Loucy (cell line): ENCODE measurements around the gene CDYL2.

Source experiments
- EZH2phosphoT487 ChIP-seq: fragments of 200-600 bp; IDR thresholded peaks from 2 replicates; pipeline ENCODE4 v1.6.1; 2018; ENCODE audit warnings: antibody characterized with exemption, mild to moderate bottlenecking, moderate library complexity, borderline replicate concordance
- TF ChIP-seq, protein P1 (sequence below): fragments of 200-600 bp; sonication (generic); conservative IDR thresholded peaks from 2 replicates; pipeline ENCODE4 v1.5.1; 2014; ENCODE audit warnings: mild to moderate bottlenecking, antibody characterized with exemption, low read length

DNA sequence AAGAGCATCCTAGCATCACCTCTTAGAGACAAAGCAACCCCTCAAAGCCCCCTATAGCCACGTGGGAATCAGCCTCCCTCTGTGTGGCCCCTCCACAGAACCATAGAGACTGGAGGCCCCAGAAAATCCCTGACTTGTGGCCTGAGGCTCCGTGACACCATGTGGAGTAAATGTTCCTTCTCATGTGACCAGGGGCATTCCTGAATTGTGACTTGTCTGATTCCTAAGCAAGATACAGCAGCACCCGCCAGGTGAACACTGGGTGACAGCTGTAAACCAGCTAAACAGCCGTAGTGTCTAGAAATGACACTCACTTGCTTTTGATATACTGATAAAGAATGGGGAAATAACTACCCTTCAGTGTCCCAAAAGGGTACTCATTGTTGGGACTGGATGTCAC, 184.6 kb downstream of the CDYL2 start:
- TF ChIP-seq, protein P1, sequence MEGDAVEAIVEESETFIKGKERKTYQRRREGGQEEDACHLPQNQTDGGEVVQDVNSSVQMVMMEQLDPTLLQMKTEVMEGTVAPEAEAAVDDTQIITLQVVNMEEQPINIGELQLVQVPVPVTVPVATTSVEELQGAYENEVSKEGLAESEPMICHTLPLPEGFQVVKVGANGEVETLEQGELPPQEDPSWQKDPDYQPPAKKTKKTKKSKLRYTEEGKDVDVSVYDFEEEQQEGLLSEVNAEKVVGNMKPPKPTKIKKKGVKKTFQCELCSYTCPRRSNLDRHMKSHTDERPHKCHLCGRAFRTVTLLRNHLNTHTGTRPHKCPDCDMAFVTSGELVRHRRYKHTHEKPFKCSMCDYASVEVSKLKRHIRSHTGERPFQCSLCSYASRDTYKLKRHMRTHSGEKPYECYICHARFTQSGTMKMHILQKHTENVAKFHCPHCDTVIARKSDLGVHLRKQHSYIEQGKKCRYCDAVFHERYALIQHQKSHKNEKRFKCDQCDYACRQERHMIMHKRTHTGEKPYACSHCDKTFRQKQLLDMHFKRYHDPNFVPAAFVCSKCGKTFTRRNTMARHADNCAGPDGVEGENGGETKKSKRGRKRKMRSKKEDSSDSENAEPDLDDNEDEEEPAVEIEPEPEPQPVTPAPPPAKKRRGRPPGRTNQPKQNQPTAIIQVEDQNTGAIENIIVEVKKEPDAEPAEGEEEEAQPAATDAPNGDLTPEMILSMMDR: no peak
- no peak for TF ChIP-seq EZH2phosphoT487
